Cerebellar nuclear complex (tissue), 1 donor: ENCODE results near the gene TMEM212.

Experiments used
- DNase-seq, 2 experiments: peaks; one replicate each; lab custom pipeline; 2025; lab: John Stamatoyannopoulos, UW

Gene TMEM212

DNA sequence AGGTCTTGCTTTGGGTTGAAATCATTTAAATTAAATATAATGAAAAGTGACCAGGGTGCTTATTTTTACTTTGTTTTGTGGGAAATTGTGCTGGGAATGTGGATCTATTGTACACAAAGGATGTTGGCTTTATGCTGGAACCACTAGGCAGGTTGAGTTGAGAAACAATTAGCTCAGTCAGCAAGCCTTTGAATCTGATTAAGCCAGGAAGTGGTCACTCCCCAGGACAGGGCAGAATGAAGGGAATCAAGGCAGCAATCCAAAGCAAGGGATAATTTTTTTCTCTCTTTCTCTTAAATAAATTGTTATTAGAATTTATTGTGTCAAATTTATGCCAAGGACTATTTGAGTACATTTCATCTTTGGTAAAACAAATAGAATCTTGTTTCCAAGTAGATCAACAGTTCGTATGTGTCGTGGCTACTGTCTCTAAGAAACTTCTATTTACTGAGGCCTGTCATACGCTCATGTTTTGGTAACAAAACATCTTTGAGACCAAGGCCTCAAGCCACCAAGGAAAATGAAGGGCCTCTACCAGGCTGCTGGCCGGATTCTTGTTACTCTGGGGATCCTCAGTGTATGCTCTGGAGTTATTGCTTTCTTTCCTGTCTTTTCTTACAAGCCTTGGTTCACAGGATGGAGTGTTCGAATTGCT, at the start of gene TMEM212:
TSS of gene TMEM212 (plus strand) at position 486 of the 655 bp plus-strand sequence. CDS start at position 521, 35 bp downstream.
- DNase-seq, result no peak

DNA sequence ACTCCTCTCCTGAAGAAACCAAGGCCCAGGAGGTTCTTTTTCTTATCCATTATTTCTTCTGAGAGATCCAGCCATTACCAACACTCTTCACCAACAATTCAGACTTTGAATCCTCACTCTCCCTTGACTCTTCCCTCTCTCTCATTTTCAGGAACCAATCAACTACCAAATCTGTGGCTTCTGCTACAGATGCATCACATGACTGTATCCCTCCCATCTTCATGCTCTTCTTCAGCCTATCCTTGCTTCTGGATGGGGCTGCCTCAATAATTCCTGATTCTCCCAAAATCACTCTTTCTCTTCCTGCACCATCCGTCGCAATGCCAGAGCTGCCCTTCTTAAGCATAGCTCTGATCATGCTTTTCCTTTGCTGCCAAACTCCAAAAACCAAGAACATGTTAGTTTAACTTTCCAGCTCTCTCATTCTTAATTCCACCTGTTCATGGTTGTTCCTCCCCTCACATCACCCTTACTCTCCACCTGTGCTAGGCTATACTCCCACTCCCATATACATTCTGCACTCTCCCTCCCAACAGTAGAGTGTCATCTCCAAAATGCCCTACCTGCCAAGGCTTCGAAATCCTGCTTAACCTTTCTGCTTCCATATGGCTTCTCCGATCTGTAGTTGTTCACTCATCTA, 46.4 kb upstream of the TMEM212 start:
- no peak for DNase-seq

DNA sequence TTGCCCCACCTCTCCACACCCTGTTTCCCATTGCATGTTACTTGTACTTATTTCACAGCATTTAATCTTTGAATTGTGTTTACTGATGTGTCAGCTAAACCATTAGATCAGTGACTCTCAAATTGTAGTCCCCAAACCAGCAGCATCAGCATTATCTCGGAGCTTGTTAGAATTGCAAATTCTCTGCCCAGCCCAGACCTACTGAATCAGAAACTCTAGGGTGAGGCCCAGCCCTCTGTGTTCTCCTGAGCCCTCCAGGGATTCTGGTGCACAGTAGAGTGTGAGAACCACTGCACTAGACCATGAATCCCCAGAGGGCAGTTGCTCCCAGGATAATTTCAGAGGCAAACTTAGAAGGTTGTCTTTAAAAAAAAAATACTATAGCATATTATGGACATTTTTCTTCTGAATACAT, 45.9 kb upstream of the TMEM212 start:
- DNase-seq, result no peak

- DNase-seq, result no peak
Measured at GRCh38 chr3:171797873-171798272, 45.3 kb upstream of the TMEM212 start.

DNA sequence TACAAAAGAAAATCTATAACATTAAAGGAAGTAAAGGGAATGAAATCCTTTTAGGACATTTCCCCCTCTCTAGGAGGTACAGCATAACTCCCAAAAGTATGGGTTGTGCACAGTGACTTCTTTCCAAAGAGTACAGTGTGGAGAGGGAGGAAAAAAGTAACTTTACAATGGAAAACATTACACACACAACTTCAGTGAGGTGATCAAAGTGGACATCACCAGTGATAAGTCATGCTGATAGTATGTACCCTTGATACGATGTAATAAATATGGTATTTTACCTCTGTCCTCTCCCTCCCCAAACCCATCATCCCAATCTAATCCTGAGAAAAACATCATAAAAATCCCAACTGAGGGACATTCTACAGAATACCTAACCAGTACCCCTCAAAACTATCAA, 43.6 kb upstream of the TMEM212 start:
- DNase-seq, result no peak

- DNase-seq, result no peak
Measured at GRCh38 chr3:171801738-171802589, 41.2 kb upstream of the TMEM212 start.

DNA sequence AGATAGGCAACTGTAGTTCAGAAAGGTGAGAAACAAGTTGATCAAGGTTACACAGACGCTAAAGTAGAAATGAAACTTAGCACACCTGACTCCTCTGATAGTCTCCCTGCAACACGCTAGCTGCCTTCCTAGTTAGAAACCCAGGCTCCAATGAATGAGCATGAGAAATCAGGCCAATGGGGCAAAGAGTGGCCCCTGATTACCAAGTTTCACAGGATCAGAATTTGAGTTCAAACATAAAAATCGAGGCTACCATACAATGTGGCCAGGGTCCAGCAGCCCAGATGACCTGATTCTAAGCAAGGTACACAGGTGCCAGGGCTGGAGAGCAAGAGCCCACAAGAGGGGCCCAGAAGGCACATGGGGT, 40.6 kb upstream of the TMEM212 start:
- no peak for DNase-seq

DNA sequence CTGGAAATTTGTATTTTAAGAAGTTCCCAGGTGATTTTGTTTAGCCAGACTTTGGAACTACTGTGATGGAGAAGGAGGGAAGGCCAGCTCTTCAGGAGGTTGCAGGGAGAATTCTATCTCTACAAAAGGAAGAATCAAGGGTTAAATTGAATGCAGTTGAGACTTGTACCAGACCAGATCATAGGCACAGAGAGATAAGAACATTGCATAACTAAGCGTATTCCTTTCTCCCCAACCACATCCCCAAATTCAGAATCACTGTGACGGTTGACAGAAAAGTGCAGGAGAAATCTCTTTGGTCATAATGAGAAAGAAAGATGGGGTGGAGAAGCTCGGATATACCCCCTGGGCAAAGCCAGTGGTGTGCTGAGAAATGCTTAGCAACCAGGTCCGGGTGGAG, 40.1 kb upstream of the TMEM212 start:
- no peak for DNase-seq

- DNase-seq, result no peak
Measured at GRCh38 chr3:171804618-171805389, 38.3 kb upstream of the TMEM212 start.

- DNase-seq, result no peak
Measured at GRCh38 chr3:171805687-171806086, 37.5 kb upstream of the TMEM212 start.

GRCh38 chr3:171806200-171807128, 36.7 kb upstream of the TMEM212 start:
- DNase-seq, result no peak

DNA sequence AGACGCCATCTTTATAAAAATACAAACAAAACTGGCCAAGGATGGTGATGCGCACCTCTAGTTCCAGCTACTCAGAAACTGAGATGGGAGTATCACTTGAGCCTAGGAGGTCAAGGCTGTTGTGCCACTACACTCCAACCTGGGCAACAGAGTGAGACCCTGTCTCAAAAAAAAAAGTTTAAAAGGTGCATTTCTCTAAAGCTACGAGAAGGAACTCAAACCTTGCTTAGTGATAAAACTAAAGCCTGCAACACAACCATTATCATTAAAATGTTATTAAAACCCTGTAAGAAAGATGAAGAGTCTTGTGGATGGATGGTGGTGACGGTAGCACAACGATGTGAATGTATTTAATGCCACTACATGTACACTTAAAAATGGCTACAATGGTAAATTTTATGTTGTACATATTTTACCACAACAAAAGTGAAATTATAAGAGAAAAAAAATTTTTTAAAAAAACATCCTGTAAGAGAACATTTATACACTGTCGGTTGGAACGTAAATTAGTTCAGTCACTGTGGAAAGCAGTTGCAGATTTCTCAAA, 35.9 kb upstream of the TMEM212 start:
- DNase-seq, result no peak

DNA sequence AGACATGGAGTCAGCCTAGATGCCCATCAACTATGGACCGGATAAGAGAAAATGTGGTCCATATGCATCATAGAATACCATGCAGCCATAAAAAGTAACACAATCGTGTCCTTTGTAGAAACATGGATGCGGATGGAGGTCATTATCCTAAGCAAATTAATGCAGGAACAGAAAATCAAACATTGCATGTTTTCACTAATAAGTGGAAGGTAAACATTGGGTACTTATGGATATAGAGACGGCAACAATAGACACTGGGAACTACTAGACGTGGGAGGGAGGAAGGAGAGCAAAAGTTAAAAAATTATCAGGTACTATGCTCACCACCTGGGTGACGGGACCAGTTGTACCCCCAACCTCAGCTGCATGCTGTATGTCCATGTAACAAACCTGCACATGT, 35.3 kb upstream of the TMEM212 start:
- no peak for DNase-seq

- no peak for DNase-seq
Measured at GRCh38 chr3:171809611-171809860, 33.6 kb upstream of the TMEM212 start.

DNA sequence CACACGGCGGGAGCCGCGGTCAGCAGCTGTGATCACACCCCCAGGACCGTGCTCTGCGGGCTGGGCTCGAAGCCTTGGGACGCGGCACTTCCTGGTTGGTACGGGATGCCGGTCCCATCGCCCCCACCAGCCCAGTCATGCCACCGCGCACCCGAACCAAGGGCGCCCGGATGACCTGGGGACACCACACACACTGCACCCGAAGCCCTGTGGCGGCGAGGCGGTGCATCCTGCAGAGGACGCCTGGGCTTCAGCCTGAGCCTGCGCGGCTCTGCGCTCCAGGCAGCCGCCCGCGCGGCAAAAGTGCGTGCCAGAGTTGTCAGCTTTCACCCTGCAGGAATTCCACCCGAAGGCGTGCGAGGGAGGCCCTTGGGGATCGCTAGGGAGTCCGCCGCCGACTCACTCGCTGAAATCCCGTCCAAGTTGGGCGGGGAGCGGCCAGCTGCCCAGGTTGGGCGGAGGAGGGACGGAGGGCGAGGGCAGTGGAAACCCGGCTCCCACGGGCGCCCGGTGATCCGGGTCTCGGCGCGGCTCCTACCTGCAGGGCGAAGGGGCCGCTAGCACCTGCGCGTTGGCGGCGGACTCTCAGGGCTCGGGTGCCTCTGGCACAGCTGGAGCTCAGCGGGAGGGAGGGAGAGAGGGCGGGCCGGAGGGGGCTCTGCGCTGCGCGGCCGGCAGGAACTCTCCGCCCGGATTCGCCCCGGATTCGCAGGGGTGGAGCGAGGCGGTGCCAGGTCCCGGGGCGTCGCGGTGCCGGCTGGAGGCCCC, 33.1 kb upstream of the TMEM212 start, which contains the start of gene PLD1:
TSS of gene PLD1 (minus strand) at position 623 of the 768 bp plus-strand sequence. CDS start 72,432 bp downstream, outside the sequence.
- no peak for DNase-seq

DNA sequence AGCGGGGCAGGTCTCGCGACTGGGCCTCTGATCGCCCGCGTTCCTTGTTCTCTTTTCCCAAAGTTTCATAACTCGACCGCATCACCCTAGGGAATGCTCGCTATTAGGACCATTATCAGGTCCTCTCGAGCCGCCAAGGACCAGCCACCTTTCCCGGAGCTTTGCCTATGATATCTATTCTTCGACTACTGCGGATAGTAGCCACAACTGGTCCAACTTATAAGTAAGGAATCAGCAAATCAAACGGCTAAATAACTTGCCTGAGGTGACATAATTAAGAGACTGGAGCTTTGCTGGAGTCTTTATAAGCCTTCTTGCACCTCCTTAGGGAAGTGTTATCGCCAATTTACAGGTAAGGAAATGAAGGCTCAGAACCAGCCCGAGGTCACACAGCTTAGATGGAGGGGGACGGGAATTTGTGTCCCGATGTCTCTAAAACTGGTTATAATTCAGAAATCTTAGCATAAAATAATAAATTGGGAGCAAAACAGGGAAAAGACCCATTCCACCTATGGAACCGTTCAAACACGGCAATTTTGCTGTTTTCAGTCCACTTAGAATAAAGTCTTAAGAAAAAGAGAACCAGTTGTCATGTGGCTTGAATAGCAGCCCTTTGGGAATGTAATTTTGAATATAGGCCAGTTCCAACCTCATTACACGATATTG, 32.4 kb upstream of the TMEM212 start:
- no peak for DNase-seq

- no peak for DNase-seq
Measured at GRCh38 chr3:171811295-171811912, 31.7 kb upstream of the TMEM212 start.

DNA sequence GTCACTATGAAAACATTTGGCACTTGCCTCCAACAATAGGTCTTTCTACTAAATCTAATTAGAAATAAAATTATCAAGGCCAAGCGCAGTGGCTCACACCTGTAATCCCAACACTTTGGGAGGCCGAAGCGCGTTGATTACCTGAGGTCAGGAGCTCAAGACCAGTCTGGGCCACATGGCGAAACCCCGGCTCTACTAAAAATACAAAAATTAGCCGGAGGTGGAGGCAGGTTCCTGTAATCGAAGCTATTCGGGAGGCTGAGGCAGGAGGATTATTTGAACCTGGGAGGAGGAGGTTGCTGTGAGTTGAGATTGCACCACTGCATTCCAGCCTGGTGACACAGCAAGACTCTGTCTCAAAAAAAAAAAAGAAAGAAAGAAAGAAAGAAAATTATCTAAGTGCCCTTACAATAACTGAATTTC, 31.2 kb upstream of the TMEM212 start:
- no peak for DNase-seq

DNA sequence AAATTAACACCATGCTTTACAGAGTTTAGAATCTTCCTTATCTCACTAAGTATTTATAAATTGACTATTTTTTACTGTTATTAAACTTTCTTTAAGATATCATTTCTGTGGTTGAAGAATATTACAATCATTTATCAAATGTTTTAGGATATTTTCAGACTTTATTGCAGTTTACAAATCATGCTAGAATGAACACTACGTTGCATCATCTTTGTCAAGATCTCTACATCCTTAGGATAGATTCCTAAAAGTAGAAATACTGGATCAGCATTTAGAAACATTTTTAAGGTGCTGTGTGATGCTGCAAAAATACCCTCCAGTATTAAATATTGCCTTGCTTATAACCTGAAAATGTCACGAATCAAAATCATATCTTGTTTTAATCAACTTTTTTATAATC, 30.3 kb upstream of the TMEM212 start:
- no peak for DNase-seq
